H9 (cell line): ENCODE results near the gene METTL18. TPM values are rescaled to one million over a fixed set of nuclear protein-coding genes. Genes with fewer than 3 reads are reported as not detected.

Experiments used
- DNase-seq: peaks from one replicate; pipeline ENCODE4 v3.0.0-alpha.2; 2017
- H2AFZ ChIP-seq: one replicate; pipeline ENCODE4 v1.6.1; 2013; ENCODE audit warnings: mild to moderate bottlenecking, low read length, control low read depth, moderate library complexity
- H2AK5ac ChIP-seq: 2 replicates; pipeline ENCODE4 v1.6.1; 2013; ENCODE audit warnings: low read length, control low read depth, mixed read lengths; ENCODE audit not compliant: insufficient read length
- H2BK120ac ChIP-seq: one replicate; pipeline ENCODE4 v1.6.1; 2013; ENCODE audit warnings: low read depth, mild to moderate bottlenecking, low read length, control low read depth, inconsistent platforms; ENCODE audit not compliant: poor library complexity, severe bottlenecking
- H2BK12ac ChIP-seq: 2 replicates; pipeline ENCODE4 v1.6.1; 2013; ENCODE audit warnings: low read length, control low read depth, mixed read lengths, low read depth; ENCODE audit not compliant: insufficient read length
- H2BK15ac ChIP-seq: 2 replicates; pipeline ENCODE4 v1.6.1; 2013; ENCODE audit warnings: low read depth, low read length, control low read depth
- H2BK20ac ChIP-seq: one replicate; pipeline ENCODE4 v1.6.1; 2013; ENCODE audit warnings: low read depth, mild to moderate bottlenecking, low read length, control low read depth, inconsistent platforms; ENCODE audit not compliant: poor library complexity, severe bottlenecking
- H2BK5ac ChIP-seq: 2 replicates; pipeline ENCODE4 v1.6.1; 2013; ENCODE audit warnings: low read length, control low read depth, mixed read lengths; ENCODE audit not compliant: insufficient read length
- H3K14ac ChIP-seq: 2 replicates; pipeline ENCODE4 v1.6.1; 2013; ENCODE audit warnings: low read length, control low read depth; ENCODE audit not compliant: insufficient read depth
- H3K18ac ChIP-seq: 2 replicates; pipeline ENCODE4 v1.6.1; 2013; ENCODE audit warnings: low read depth, mild to moderate bottlenecking, mixed read lengths, low read length, control low read depth; ENCODE audit not compliant: insufficient read length
- H3K23ac ChIP-seq: 2 replicates; pipeline ENCODE4 v1.6.1; 2013; ENCODE audit warnings: low read length, control low read depth, mixed read lengths, low read depth; ENCODE audit not compliant: insufficient read length
- H3K23me2 ChIP-seq: 2 replicates; pipeline ENCODE4 v1.6.1; 2013; ENCODE audit warnings: low read depth, mild to moderate bottlenecking, mixed read lengths, low read length, control low read depth; ENCODE audit not compliant: insufficient read length, poor library complexity, severe bottlenecking
- H3K27ac ChIP-seq: 2 replicates; pipeline ENCODE4 v1.5.1; 2013; ENCODE audit warnings: low read length, control low read depth, mixed read lengths, low read depth; ENCODE audit not compliant: insufficient read length
- H3K27me3 ChIP-seq: 2 replicates; pipeline ENCODE4 v1.6.1; 2013; ENCODE audit warnings: low read length, control low read depth, inconsistent platforms; ENCODE audit not compliant: insufficient read depth
- H3K4ac ChIP-seq: 2 replicates; pipeline ENCODE4 v1.6.1; 2013; ENCODE audit warnings: low read depth, mild to moderate bottlenecking, control low read depth, inconsistent platforms, low read length, moderate library complexity
- H3K4me1 ChIP-seq: 2 replicates; pipeline ENCODE4 v1.6.1; 2013; ENCODE audit warnings: low read length, control low read depth, inconsistent platforms; ENCODE audit not compliant: insufficient read depth
- H3K4me2 ChIP-seq: 2 replicates; pipeline ENCODE4 v1.6.1; 2013; ENCODE audit warnings: low read length, control low read depth, mixed read lengths; ENCODE audit not compliant: insufficient read length, insufficient read depth
- H3K56ac ChIP-seq: 2 replicates; pipeline ENCODE4 v1.6.1; 2013; ENCODE audit warnings: low read depth, mild to moderate bottlenecking, mixed read lengths, low read length, control low read depth; ENCODE audit not compliant: insufficient read length
- H3K79me1 ChIP-seq: 2 replicates; pipeline ENCODE4 v1.6.1; 2013; ENCODE audit warnings: low read depth, mild to moderate bottlenecking, moderate library complexity, low read length, control low read depth, inconsistent platforms; ENCODE audit not compliant: insufficient read depth, poor library complexity, severe bottlenecking
- H3K79me2 ChIP-seq: 2 replicates; pipeline ENCODE4 v1.6.1; 2013; ENCODE audit warnings: low read length, control low read depth, inconsistent platforms; ENCODE audit not compliant: insufficient read depth
- H3K9ac ChIP-seq: 2 replicates; pipeline ENCODE4 v1.6.1; 2013; ENCODE audit warnings: low read length, control low read depth, mixed read lengths; ENCODE audit not compliant: insufficient read length; ENCODE audit errors: extremely low read depth
- H3K9me3 ChIP-seq: one replicate; pipeline ENCODE4 v1.6.1; 2013; ENCODE audit warnings: low read depth, low read length, inconsistent platforms; ENCODE audit not compliant: control insufficient read depth
- H3T11ph ChIP-seq: one replicate; pipeline ENCODE4 v1.6.1; 2013; ENCODE audit warnings: mild to moderate bottlenecking, low read length, control low read depth, inconsistent platforms
- H4K20me1 ChIP-seq: one replicate; pipeline ENCODE4 v1.6.1; 2013; ENCODE audit not compliant: control insufficient read depth, insufficient read length, insufficient read depth
- H4K5ac ChIP-seq: 2 replicates; pipeline ENCODE4 v1.6.1; 2013; ENCODE audit warnings: low read depth, mild to moderate bottlenecking, mixed read lengths, low read length, control low read depth; ENCODE audit not compliant: insufficient read length
- H4K8ac ChIP-seq: replicated peaks from 2 replicates; pipeline ENCODE4 v1.6.1; 2013; ENCODE audit warnings: low read length, control low read depth, mixed read lengths, low read depth; ENCODE audit not compliant: insufficient read length
- H4K91ac ChIP-seq: 2 replicates; pipeline ENCODE4 v1.6.1; 2013; ENCODE audit warnings: low read depth, mild to moderate bottlenecking, moderate library complexity, mixed read lengths, low read length, control low read depth; ENCODE audit not compliant: insufficient read length
- H3K27ac Mint-ChIP-seq, 3 experiments: 2 replicates in 2 of 3; 3 replicates in 1 of 3; pipeline ENCODE4 v1.8.0; 2020 to 2021; ENCODE audit warnings: mixed read lengths in 3 of 3, mild to moderate bottlenecking in 1 of 3, moderate library complexity in 1 of 3
- H3K27me3 Mint-ChIP-seq: 2 replicates; pipeline ENCODE4 v1.8.0; 2021; ENCODE audit warnings: low read depth, mild to moderate bottlenecking, moderate library complexity, mixed read lengths
- H3K36me3 Mint-ChIP-seq, 3 experiments: 2 replicates in 2 of 3; 3 replicates in 1 of 3; pipeline ENCODE4 v1.8.0; 2020 to 2021; ENCODE audit warnings: low read depth in 3 of 3, mixed read lengths in 3 of 3; ENCODE audit not compliant: insufficient read depth in 1 of 3
- H3K4me1 Mint-ChIP-seq, 2 experiments: 2 replicates each; pipeline ENCODE4 v1.8.0; 2020; ENCODE audit warnings: mixed read lengths in 2 of 2
- H3K4me3 Mint-ChIP-seq, 2 experiments: 2 replicates in 1 of 2; 3 replicates in 1 of 2; pipeline ENCODE4 v1.8.0; 2020 to 2021; ENCODE audit warnings: mild to moderate bottlenecking in 2 of 2, mixed read lengths in 2 of 2, moderate library complexity in 1 of 2
- H3K9me3 Mint-ChIP-seq, 2 experiments: 2 replicates in 1 of 2; 3 replicates in 1 of 2; pipeline ENCODE4 v1.8.0; 2020; ENCODE audit warnings: mild to moderate bottlenecking in 2 of 2, mixed read lengths in 2 of 2, moderate library complexity in 1 of 2
- CTCF ChIP-seq: fragments of 200-600 bp; sonication (generic); conservative IDR thresholded peaks from 3 replicates; pipeline ENCODE4 v1.8.0; 2021; ENCODE audit warnings: antibody characterized with exemption, mild to moderate bottlenecking
- WGBS: extraction: QIAGEN DNeasy Blood & Tissue Kit; methylation state at CpG from one replicate; pipeline ENCODE4 v1.1.7; 2013; ENCODE audit warnings: missing lambda C conversion rate, low lambda C conversion rate, mixed read lengths; ENCODE audit not compliant: insufficient read length; ENCODE audit errors: extremely low coverage; 5-methylcytosine and 5-hydroxymethylcytosine counted together
- total RNA-seq: library from RNA; stranded (reverse); gene quantifications from 2 replicates; pipeline ENCODE4 v1.2.1, GENCODE V29; 2021

METTL18 gene
- total RNA-seq, 1 experiment from 2014 or later: 8.7 TPM

- Histone ChIP-seq H3K79me1 (no peaks in the 10 kb centered on the region), H4K8ac (no peak overlapping the region), H2BK20ac (no peak overlapping the region), H3K4me1 (peaks cover 5% of the 10 kb centered on the region; the same call in 1 of the 2 replicates), H3K23me2 (no peaks in the 10 kb centered on the region), H3K23ac (no peak overlapping the region), H4K5ac (no peak overlapping the region), H3T11ph (no peak overlapping the region), H2AFZ (no peak overlapping the region), H3K9me3 (no peaks in the 10 kb centered on the region), H2BK120ac (no peak overlapping the region), H3K9ac (no peak overlapping the region), H3K4me2 (no peak overlapping the region), H3K56ac (no peak overlapping the region), H3K79me2 (no peaks in the 10 kb centered on the region), H2AK5ac (no peak overlapping the region), H2BK12ac (no peak overlapping the region), H3K4ac (no peak overlapping the region), H4K91ac (no peak overlapping the region), H4K20me1 (no peaks in the 10 kb centered on the region), H2BK5ac (no peak overlapping the region), H3K27me3 (no peaks in the 10 kb centered on the region), H3K27ac (no peak overlapping the region), H3K18ac (no peak overlapping the region), H3K14ac (no peak overlapping the region), H2BK15ac (no peak overlapping the region)
- DNase-seq: no peak
- Mint-ChIP-seq H3K27ac (peak overlapping the region in 1 of 3 experiments; percentile 20; a peak in 2 of 7 replicates), H3K9me3 (no peaks in the 10 kb centered on the region), H3K4me3 (no peak overlapping the region), H3K36me3 (0 out of 7 replicates have a peak, but pooled peaks cover 0 to 1% (median 0%) of the 10 kb centered on the region in 3 experiments), H3K27me3 (no peaks in the 10 kb centered on the region; the same call in 1 of the 2 replicates), H3K4me1 (peaks cover 23 to 34% of the 10 kb centered on the region in 2 experiments)
- TF ChIP-seq CTCF: no peak
- WGBS: no CpG with 5 or more reads among the region's 4 CpGs
Observed at GRCh38 chr1:169779970-169780369, 14.7 kb downstream of the METTL18 start.
